Measurements from ENCODE around the gene ARHGAP24. TPM values are rescaled to one million over a fixed set of nuclear protein-coding genes. Genes with fewer than 3 reads are reported as not detected.

ARHGAP24 gene
- polyA plus RNA-seq, 2 of the 4 experiments (the other 2 are of a cell fraction): 1.7 to 12.1 TPM

- FAIRE-seq (no peak), ATAC-seq (no peak), DNase-seq (ENCODE audit: low read depth in 1 of 2, low spot score in 1 of 2) (no peak)
- TF ChIP-seq PBX3 (IDR thresholded peaks at IDR 0.05) (no peak), TP53 (CRISPR knock-in tag; IDR thresholded peaks at IDR 0.05) (no peak), JUNB (IDR thresholded peaks at IDR 0.05) (no peak), SREBF2 (IDR thresholded peaks at IDR 0.05) (no peak), RAD21 (conservative IDR thresholded peaks at IDR 0.05 in 1 of 2, IDR thresholded peaks at IDR 0.05 in 1 of 2) (no peak), PHF8 (IDR thresholded peaks at IDR 0.05; ENCODE audit: borderline replicate concordance, low read depth) (no peak), MAFK (IDR thresholded peaks at IDR 0.05; ENCODE audit: partially characterized antibody) (peak; percentile 46), HOXA7 (CRISPR knock-in tag; IDR thresholded peaks at IDR 0.05) (no peak)
- CTCF ChIA-PET: no interaction called here
- POLR2A ChIA-PET: no interaction called here
- no peak overlapping the region for H3K4me3 ChIP-seq
- H3K27ac ChIP-seq: no peak overlapping the region
- 100% methylated on average over 1 of the region's 1 CpG for WGBS (ENCODE audit: missing lambda C conversion rate)
- no peaks in the 10 kb centered on the region for H3K9me3 ChIP-seq
- no peak overlapping the region for H3K4me2 ChIP-seq
- H3K4me1 ChIP-seq: no peaks in the 10 kb centered on the region
Measured at GRCh38 chr4:85682391-85682790, 207.4 kb downstream of the ARHGAP24 start.

DNA sequence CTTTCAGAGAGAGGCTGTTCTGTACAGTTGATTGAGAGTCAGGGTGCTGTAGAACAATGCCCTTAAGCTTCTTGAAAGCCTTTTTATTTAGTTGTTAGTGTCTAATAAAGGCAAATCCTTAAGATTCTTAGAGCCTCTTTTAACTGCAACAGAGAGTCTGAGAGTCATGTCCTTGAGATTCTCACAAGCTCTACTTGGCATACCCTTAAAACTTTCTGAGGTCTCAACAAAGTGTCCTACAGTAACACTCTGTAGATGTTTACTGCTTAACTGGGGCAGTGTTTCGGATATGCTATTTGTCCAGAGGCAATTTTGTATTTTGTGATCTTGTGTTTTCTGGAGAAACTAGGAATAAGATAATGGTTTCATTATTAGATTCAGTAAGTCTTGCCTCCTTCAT lies 209.7 kb downstream of the ARHGAP24 start:
- ATAC-seq (no peak), DNase-seq (ENCODE audit: low read depth in 1 of 2, low spot score in 1 of 2) (no peak), FAIRE-seq (no peak)
- H3K4me1 ChIP-seq: no peaks in the 10 kb centered on the region
- no peak overlapping the region for H3K4me3 ChIP-seq
- H3K27ac ChIP-seq: no peak overlapping the region
- no peaks in the 10 kb centered on the region for H3K9me3 ChIP-seq
- no peak for TF ChIP-seq RCOR1 (IDR thresholded peaks at IDR 0.05; ENCODE audit: low read depth, low read length)
- no peak for TF ChIP-seq EHMT2 (IDR thresholded peaks at IDR 0.05; ENCODE audit: low read depth)
- TF ChIP-seq TFCP2L1 (CRISPR knock-in tag; IDR thresholded peaks at IDR 0.05): no peak
- TF ChIP-seq ZC3H11A (IDR thresholded peaks at IDR 0.05): no peak
- TF ChIP-seq CBX2 (IDR thresholded peaks at IDR 0.05; ENCODE audit: borderline replicate concordance, low read depth): no peak
- no peak for TF ChIP-seq HES2 (IDR thresholded peaks at IDR 0.05)
- TF ChIP-seq GATA3 (IDR thresholded peaks at IDR 0.05; ENCODE audit: borderline replicate concordance): no peak
- TF ChIP-seq RNF2 (IDR thresholded peaks at IDR 0.05; ENCODE audit: borderline replicate concordance, low read depth): no peak
- no peak overlapping the region for H3K4me2 ChIP-seq
- 95% methylated on average over 1 of the region's 1 CpG for WGBS (ENCODE audit: missing lambda C conversion rate)
- ChIA-PET POLR2A (no interaction called here), CTCF (interaction anchor here (1.0 kb wide), 1 partner anchor 12 kb away, joined by 3 read pairs; no protein-coding TSS in a partner anchor)

DNA sequence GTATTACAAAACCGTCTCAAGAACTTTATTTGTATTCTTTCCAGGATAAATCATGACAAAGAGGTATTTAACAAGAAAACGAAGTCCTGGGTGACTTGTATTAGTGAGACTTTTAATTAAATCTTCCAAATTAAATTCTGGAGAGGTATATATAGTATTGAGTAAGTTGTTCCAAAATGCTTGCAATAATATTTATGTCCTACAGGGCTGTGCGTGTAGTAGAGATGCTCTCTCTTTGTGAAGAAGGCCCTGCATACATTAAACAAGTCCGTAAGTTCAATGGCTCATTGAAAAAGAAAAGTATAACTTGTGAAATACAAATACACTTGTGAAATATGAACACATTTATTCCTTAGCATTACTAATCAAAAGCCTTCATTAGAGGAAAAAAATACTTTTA lies 211.4 kb downstream of the ARHGAP24 start:
- Histone ChIP-seq H3K27ac (no peak overlapping the region), H3K4me2 (no peak overlapping the region), H3K4me1 (no peaks in the 10 kb centered on the region), H3K9me3 (no peaks in the 10 kb centered on the region), H3K4me3 (no peak overlapping the region)
- DNase-seq (ENCODE audit: low read depth in 1 of 2, low spot score in 1 of 2) (no peak), FAIRE-seq (no peak), ATAC-seq (peak in 1 of 2 experiments; percentile 52; a peak in 1 of 6 replicates)
- ChIA-PET POLR2A (no interaction called here), CTCF (no interaction called here)
- WGBS (ENCODE audit: missing lambda C conversion rate): 80% methylated on average over 4 of the region's 4 CpGs
- TF ChIP-seq HEYL (CRISPR knock-in tag; IDR thresholded peaks at IDR 0.05): no peak

GRCh38 chr4:85688055-85688740 lies 213.2 kb downstream of the ARHGAP24 start:
- no peak for DNase-seq (ENCODE audit: low read depth in 1 of 2, low spot score in 1 of 2)
- Histone ChIP-seq H3K4me3 (no peak overlapping the region), H3K4me1 (no peaks in the 10 kb centered on the region), H3K4me2 (no peak overlapping the region), H3K27ac (no peak overlapping the region), H3K9me3 (no peaks in the 10 kb centered on the region)
- FAIRE-seq: no peak
- ATAC-seq: no peak
- POLR2A ChIA-PET: no interaction called here
- CTCF ChIA-PET: no interaction called here
- no peak for TF ChIP-seq BCL3 (IDR thresholded peaks at IDR 0.05)
- no peak for TF ChIP-seq CBX2 (IDR thresholded peaks at IDR 0.05; ENCODE audit: borderline replicate concordance, low read depth)
- no peak for TF ChIP-seq ZFP36 (IDR thresholded peaks at IDR 0.05; ENCODE audit: borderline replicate concordance, partially characterized antibody)
- no peak for TF ChIP-seq NPAS2 (CRISPR knock-in tag; IDR thresholded peaks at IDR 0.05; ENCODE audit: borderline replicate concordance)
- no peak for TF ChIP-seq POLR2AphosphoS2 (conservative IDR thresholded peaks at IDR 0.05; ENCODE audit: low read length)
- no peak for TF ChIP-seq HES2 (IDR thresholded peaks at IDR 0.05)
- no peak for TF ChIP-seq HOXB5 (CRISPR knock-in tag; IDR thresholded peaks at IDR 0.05)
- TF ChIP-seq, protein P1, sequence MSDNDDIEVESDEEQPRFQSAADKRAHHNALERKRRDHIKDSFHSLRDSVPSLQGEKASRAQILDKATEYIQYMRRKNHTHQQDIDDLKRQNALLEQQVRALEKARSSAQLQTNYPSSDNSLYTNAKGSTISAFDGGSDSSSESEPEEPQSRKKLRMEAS (IDR thresholded peaks at IDR 0.05): no peak
- no peak for TF ChIP-seq FOSB (CRISPR knock-in tag; IDR thresholded peaks at IDR 0.05)
- no peak for TF ChIP-seq HEYL (CRISPR knock-in tag; IDR thresholded peaks at IDR 0.05)
- 90% methylated on average over 6 of the region's 6 CpGs for WGBS (ENCODE audit: missing lambda C conversion rate)

Data from A549 (cell line).